Activated CD8-positive, alpha-beta memory T cell treated with anti-CD3 and anti-CD28 coated beads, Interleukin-2, amount 50 U/mL, for 24 hours (primary cell): ENCODE measurements around the gene KCTD2.
"Not testable (repeated sequence)": the region's sequence is repeated elsewhere in the genome, so short reads cannot be mapped to it uniquely, and the experiment has no call there.

Experiments used
- DNase-seq: peaks from one replicate; pipeline ENCODE4 v3.0.0-alpha.2; 2020; ENCODE audit errors: extremely low read depth

The KCTD2 gene, protein sequence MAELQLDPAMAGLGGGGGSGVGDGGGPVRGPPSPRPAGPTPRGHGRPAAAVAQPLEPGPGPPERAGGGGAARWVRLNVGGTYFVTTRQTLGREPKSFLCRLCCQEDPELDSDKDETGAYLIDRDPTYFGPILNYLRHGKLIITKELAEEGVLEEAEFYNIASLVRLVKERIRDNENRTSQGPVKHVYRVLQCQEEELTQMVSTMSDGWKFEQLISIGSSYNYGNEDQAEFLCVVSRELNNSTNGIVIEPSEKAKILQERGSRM

DNA sequence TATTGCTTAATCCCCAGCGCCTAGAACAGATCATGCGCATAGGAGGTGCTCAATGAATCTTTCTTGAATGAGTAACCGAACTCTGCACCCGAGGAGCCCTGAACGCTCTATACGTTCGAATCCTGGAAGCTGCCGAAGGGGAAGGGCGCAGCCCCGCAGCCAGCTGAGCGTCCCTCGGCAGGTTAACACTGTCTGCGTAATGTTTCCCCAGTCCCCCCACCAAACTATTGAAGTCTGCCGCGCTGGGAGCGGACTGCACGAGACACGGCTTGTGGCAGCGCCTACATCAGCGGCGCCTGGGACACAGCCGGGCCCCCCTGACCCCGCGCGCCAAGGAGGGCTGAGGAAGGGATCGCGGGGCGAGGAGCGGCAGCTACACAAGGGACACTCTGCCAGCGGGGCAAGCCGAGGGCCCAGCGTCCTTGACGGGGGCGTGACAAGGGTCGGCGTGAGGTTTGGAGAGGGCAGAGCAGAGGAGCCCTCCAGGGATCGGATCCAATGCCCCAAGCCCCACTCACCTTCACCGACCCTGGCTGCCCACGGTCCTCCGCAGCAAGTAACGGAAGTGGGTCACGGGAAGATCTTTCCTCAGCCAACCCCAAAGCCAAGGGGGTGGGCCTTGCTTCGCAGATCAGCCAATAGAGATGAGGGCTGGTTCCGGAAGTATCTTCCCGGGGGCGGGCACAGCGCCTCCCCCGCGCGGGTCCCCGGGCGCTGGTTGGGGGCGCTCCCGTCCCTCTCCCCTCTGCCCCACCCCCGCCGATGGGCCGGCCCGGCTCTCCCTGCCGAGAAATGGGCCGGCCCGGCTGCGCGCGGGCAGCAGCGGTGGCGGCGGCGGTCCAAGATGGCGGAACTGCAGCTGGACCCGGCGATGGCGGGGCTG lies at the start of gene KCTD2, which contains the start of gene ATP5PD:
Gene KCTD2 (plus strand): TSS at position 819 of the 883 bp plus-strand sequence. CDS start 26 bp downstream, at position 845.
Gene ATP5PD (minus strand): TSS at position 563 of the 883 bp plus-strand sequence. CDS start 4,319 bp downstream, outside the sequence.
- peak; percentile 86 for DNase-seq

GRCh38 chr17:74998783-74999182 lies 48.2 kb upstream of the KCTD2 start:
- DNase-seq = no peak

GRCh38 chr17:74999523-74999922 lies 47.5 kb upstream of the KCTD2 start:
- no peak for DNase-seq

DNA sequence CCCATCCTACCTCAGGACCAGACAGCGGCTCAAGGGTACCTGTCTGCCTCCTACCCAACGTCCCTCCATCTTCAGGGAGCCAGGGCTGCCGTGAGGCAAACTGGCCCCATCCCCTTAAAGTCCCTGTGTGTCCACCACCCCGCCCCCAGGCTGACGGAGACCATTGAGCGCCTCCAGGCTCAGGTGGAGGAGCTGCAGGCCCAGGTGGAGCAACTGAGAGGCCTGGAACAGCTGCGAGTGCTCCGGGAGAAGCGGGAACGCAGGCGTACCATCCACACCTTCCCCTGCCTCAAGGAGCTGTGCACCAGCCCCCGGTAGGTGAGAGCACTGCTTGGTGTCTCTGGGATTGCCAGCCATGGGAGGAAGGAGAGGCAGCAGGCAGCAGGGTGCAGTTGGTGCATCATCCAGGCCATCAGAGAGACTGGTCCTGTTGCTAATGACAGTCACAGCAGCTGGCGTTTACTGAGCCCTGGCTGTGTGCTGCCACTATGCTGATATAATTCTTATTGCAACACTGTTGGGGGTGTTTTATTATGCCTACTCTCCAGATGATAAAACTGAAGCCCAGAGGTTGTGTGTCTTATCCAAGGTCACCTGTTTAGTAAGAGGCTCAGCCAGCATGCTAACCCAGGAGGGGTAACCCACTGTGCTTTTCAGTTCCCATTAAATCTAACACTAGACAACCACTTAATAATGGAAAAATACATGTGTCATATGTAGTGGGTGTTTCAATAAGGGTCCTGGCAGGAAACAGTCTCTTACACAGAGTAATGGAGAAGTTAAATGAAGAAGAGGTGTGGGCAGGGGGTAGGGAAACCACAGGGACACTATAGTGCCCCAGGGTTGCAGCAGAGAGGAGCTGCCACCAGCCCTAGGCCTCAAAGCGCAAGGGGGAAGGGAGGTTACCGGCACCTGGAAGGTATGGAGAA lies 44.8 kb upstream of the KCTD2 start:
- DNase-seq = no peak

DNA sequence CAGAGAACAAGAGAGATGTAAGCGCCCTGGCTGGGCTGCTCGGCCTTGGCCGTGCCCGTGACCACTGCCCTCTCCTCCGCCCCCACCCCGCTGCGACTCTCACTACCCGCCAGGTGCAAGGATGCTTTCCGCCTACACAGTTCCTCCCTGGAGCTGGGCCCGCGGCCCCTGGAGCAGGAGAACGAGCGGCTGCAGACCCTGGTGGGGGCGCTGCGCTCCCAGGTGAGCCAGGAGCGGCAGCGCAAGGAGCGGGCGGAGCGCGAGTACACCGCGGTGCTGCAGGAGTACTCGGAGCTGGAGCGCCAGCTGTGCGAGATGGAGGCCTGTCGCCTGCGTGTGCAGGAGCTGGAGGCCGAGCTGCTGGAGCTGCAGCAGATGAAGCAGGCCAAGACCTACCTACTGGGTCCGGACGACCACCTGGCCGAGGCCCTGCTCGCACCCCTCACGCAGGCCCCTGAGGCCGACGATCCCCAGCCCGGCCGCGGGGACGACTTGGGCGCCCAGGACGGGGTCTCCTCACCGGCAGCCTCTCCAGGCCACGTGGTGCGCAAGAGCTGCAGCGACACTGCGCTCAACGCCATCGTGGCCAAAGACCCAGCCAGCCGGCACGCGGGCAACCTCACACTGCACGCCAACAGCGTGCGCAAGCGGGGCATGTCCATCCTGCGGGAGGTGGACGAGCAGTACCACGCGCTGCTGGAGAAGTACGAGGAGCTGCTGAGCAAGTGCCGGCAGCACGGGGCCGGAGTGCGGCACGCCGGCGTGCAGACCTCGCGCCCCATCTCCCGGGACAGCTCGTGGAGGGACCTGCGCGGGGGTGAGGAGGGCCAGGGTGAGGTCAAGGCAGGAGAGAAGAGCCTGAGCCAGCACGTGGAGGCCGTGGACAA lies 43.7 kb upstream of the KCTD2 start:
- no peak for DNase-seq

DNA sequence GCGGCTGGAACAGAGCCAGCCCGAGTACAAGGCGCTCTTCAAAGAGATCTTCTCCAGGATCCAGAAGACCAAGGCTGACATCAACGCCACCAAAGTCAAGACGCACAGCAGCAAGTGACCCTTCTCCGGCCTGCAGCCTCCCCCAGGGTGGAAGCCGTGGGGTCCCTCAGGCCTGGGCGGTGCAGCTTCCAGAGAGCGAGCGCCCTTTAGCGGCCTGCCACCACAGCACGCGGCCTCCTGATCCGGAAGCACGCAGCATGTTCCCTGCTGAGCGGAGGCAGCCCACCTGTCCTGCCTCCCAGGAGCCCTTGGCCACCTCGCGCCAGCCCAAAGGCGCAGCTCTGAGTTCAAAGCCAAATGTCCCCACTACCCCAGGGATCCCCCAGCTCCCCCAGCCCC lies 43.1 kb upstream of the KCTD2 start:
- no peak for DNase-seq

DNA sequence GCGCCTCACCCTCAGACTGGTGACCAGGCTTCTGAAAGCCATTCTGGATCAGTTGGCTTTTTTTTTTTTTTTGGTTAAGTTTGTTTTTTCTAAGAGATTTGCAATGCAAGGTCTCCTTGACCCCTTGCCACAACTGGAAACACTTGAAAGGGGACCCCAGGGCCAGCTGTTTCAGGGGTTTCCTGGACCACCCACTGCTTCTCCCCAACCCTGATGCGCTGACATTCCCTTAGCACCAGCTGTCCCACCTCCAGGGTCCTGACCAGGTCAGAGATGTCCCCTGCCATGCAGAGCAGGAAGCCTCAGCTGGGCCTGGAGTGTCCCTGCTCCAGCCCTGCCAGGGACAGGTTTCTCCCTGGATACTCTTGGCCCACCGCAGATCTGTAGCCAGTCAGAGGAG lies 42.7 kb upstream of the KCTD2 start:
- DNase-seq = no peak

- DNase-seq = no peak
Measured at GRCh38 chr17:75005291-75005690, 41.7 kb upstream of the KCTD2 start.

DNA sequence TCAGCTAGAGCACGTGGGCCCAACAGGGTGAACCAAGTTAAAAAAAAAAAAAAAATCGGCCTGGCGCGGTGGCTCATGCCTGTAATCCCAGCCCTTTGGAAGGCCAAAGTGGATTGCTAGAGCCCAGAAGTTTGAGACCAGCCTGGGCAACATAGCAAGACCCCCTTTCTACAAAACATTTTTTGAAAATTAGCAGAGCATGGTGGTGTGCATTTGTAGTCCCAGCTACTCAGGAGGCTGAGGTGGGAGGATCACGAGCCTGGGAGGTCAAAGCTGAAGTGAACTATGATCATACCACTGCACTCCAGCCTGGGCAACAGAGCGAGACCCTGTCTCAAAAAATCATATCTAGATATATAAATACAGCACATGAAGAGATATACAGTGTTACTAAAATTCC lies 40.9 kb upstream of the KCTD2 start:
- not testable (repeated sequence) for DNase-seq

- no peak for DNase-seq
Measured at GRCh38 chr17:75006653-75007052, 40.4 kb upstream of the KCTD2 start.

DNA sequence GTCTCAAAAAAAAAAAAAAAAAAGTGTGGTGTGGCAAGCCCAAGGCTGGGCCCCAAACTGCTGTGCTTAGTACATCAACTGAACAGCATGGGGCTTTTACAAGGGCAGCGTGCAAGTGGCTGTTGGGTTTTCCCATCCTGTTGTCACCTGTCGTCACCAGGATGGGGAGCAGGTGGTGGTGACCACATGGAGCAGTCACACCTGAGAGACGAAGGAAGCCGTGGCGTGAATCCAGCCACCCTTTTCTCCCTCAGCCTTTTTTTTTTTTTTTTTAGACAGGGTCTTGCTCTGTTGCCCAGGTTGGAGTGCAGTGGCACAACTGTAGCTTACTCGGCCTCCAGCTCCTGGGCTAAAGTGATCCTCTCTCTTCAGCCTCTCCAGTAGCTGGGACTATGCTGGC lies 38.7 kb upstream of the KCTD2 start:
- DNase-seq = no peak

DNA sequence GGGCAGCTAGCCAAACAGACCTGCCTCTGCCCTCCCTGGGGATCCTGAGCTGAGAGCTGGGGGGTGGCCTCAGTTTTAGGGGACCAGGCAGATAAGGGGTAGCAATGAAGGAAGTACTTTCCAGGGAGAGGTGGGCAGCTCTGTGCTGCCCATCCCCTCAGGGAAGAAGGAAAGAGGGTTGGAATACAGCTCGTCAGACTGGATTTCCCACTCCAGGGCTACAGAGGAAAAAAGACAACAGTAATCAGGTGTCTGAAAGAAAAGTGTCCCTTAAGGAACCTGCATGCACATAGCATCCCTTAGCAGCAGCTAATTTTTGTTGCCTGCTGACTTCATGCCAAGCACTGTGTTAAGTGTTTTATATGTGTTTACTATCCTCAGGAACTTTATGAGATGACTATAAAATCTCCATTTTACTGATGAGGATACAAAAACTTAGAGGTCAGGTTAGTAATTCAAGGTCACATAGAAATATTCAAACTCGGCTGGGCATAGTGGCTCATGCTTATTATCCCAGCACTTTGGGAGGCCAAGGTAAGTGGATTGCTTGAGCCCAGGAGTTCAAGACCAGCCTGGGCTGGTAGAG lies 37.8 kb upstream of the KCTD2 start:
- no peak for DNase-seq

GRCh38 chr17:75010683-75011400 lies 36.2 kb upstream of the KCTD2 start:
- DNase-seq = no peak

DNA sequence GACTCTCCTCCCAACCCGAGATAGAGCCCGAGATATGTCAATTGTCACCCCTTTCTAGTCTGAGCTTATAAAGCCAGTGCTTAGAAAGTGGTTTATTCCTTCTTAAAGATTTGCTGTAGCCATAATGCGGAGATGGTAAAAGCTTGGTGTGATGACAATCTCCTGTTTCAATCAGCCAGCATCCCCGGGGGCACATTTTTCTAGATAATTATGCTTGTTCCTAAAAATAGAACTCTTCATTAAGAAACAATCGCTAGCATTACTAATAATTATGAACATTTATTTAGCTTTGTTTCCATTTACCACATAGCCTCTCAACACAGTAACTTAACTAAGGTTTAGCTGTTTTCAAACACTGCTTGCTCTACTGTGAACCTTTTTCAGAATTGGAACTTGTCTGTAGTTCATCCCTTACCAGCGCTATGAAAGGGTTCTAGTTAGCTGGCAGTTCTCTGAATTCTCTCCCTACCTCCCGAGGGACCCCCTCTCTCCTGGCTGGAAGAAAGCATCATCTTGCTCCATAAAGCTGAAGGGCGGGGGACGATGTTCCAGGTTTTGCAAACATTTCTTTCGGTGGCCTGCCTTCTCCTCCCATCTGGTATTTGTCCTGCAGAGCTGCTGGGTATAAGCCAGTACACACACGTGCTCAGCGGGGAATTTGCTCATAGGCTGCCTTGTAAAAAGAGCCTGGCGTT lies 35.5 kb upstream of the KCTD2 start:
- no peak for DNase-seq

DNA sequence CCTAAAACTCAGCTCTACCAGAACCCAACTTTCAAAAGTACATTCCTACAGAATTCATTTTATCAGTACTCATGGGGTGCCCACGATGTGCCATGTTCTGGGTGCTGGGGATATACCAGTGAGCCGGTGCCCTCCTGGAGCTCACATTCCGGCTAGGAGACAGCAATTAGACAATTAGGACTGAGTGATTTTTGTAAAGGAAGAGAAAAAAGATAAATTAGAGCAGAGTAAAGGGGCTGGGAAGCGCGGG lies 35.0 kb upstream of the KCTD2 start:
- no peak for DNase-seq

DNA sequence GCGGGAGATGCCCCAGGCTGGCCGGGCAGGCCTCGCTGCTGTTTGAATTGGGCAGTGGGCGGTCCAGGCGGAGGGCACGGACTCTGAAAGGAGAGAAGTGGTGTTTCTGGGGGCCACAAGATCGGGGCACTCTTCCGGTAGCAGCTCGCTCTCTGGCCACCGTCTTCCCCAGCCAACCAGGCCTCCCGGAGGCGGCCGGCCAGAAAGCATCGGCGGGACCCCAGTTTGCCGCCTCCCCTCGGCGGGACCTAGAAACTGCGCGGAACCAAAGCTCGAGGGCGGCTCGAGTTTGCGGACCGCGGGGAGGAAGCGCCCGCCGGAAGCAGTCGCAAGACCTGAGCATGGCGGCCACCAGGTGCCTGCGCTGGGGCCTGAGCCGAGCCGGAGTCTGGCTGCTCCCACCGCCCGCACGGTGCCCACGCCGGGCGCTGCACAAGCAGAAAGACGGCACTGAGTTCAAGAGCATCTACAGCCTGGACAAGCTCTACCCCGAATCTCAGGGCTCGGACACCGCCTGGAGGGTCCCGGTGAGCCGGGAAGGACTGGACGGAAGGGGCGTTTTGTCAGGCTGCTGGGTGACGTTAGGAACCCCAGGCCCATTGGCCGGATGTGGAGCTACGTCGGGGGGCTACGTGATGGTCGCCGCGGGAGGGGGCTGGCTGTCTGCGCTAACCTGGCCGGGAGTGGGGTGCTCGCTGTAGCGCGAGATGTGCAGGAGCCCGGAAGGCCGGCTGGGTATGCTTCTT lies 34.5 kb upstream of the KCTD2 start, which contains the start of gene MRPL58:
Gene MRPL58 (plus strand): TSS at position 325 of the 746 bp plus-strand sequence. CDS start 17 bp downstream, at position 342.
- no peak for DNase-seq

DNA sequence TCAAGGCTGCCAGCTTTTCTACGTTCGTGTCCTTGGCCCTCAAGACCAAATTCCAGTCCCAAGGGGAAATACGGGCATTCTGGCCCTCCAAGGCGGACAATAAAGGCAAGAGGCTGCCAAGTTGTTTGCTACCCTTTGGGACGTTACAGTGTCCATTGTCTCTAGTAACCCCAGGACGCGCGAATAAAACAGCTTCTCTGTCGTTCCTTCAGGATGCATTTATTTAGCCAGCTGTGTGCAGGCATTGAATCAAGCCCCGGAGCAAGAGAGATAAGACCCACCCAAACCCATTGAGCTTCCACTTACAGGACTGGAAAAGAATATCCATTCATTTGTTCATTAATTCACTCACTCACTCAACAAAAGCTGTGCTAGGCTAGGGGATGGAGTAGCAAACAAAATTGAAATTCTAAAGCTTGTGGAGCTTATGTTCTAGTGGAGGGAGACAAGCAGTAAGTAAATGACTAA lies 33.9 kb upstream of the KCTD2 start:
- no peak for DNase-seq

DNA sequence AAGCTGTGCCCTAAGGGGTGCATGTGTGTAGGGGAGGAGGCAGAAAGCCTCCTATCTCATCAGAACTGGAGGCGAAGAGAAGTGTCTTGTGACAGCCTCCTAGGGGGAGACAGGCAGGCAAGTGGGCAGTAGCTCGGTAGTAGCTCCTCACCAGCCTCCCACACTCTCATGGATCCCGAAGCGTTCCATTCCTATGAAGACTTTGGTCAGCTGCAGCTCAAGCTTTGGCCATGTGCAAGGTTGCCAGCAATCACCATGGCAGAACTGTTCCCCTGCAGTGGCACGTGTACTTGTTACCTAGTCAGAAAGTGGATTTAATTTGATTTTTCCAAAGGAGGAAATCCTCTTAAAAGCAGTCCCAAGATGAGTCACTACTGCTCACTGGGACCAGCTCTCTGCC lies 27.9 kb upstream of the KCTD2 start:
- no peak for DNase-seq

DNA sequence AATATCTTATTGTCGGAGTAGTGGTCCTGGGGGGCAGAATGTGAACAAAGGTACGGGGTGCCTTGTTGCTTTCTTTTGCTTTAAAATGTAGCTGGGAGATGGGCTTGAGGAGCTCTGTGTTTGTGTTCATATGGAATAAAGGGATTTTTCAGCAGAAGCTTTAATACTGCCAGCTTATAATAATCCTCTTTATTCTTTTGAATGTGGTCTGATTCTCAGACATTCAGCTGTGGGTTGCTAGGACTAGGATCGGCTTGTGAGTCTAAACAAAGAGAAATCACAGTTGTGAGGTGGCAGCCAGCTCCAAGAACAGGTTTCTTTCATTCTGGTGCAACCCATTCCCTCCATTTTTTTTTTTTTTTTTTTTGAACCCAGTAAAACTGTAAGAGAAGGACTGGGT lies 27.3 kb upstream of the KCTD2 start:
- DNase-seq = no peak
